Esophagus muscularis mucosa (tissue), 4 donors: ENCODE results near the gene PSMA5. TPM values are rescaled to one million over a fixed set of nuclear protein-coding genes. Genes with fewer than 3 reads are reported as not detected.
A peak's percentile ranks its signal among the peaks of the same experiment; 100 is the strongest.

Experiments used
- DNase-seq: peaks from one replicate; pipeline ENCODE4 v3.0.0-alpha.2; 2017; ENCODE audit errors: extremely low spot score
- H3K27ac ChIP-seq, 4 donors: fragments of 200-600 bp; sonication (generic); replicated peaks in 1 of 4; 1 replicate in 3 of 4; 2 replicates in 1 of 4; pipeline ENCODE4 v1.5.1; 2016 to 2019; ENCODE audit warnings: mild to moderate bottlenecking in 1 of 4
- H3K27me3 ChIP-seq, 4 donors: fragments of 200-600 bp; sonication (generic); one replicate each; pipeline versions ENCODE4 v1.5.1 to v1.6.0; 2016 to 2019
- H3K36me3 ChIP-seq, 4 donors: fragments of 200-600 bp; sonication (generic); one replicate each; pipeline ENCODE4 v1.5.1; 2016 to 2019
- H3K4me1 ChIP-seq, 4 donors: fragments of 200-600 bp; sonication (generic); one replicate each; pipeline ENCODE4 v1.5.1; 2016 to 2019
- H3K4me3 ChIP-seq, 4 donors: fragments of 200-600 bp; sonication (generic); 1 replicate in 2 of 4; 2 replicates in 2 of 4; pipeline ENCODE4 v1.5.1; 2016 to 2019; ENCODE audit warnings: mild to moderate bottlenecking in 4 of 4, moderate library complexity in 1 of 4
- H3K9me3 ChIP-seq, 4 donors: fragments of 200-600 bp; sonication (generic); 1 replicate in 3 of 4; 2 replicates in 1 of 4; pipeline ENCODE4 v1.5.1; 2016 to 2019
- EP300 ChIP-seq: sonication (generic); formaldehyde crosslinking; IDR thresholded peaks from one replicate; pipeline ENCODE4 v1.6.1; 2017; ENCODE audit warnings: antibody characterized with exemption
- POLR2A ChIP-seq: fragments of 450-650 bp; IDR thresholded peaks from one replicate; pipeline ENCODE4 v1.6.1; 2017; ENCODE audit warnings: antibody characterized with exemption, moderate library complexity, mild to moderate bottlenecking, low read depth
- POLR2AphosphoS5 ChIP-seq, 2 donors: sonication (generic); formaldehyde crosslinking; IDR thresholded peaks; one replicate each; pipeline ENCODE4 v1.6.1; 2017; ENCODE audit warnings: antibody characterized with exemption in 2 of 2
- WGBS: methylation state at CpG from one replicate; pipeline ENCODE4 v1.1.5; 2018; 5-methylcytosine and 5-hydroxymethylcytosine counted together
- intact Hi-C: fragments of 100-400 bp; cut with DNase I; formaldehyde crosslinking; loops from one replicate; pipeline ENCODE4 v1.15.1; 2023
- total RNA-seq, 4 donors: library from RNA; depleted of rRNA; stranded (reverse); fragments of >200 nt; gene quantifications; one replicate each; pipeline versions ENCODE4 v1.1.0 to v1.2.1, GENCODE V29; 2016
- TF ChIP-seq, protein P1 (sequence below), 3 experiments: fragments of 200-600 bp in 2 of 3; fragments of 450-650 bp in 1 of 3; sonication (generic) in 2 of 3; IDR thresholded peaks; one replicate each; pipeline ENCODE4 v1.5.1; 2017 to 2019; ENCODE audit warnings: antibody characterized with exemption in 3 of 3, mild to moderate bottlenecking in 2 of 3, moderate library complexity in 1 of 3

PSMA5 gene
- total RNA-seq, 4 donors from 2014 or later, result 15.8 to 29.8 (median 27.4) TPM

DNA sequence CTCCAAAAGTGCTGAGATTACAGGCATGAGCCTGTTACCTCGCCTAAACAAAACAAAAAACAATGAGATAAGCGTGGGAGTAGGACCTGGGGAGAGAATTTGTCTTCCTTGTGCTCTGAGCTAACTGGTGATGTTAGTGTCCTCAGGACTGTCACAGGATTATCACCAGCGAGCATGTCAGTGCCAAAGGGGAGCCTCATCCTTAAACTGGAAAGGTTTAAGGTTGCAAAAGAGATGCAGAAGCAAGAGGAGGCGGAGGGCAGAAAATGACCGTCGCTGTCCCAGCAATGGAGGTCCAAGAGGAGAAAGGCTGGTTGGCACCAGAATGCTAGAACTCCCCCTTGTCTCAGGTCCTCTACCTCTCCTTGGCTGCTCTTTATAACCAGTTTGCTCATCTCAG is 44.0 kb upstream of the PSMA5 start:
- no peak for TF ChIP-seq POLR2A
- TF ChIP-seq, protein P1, sequence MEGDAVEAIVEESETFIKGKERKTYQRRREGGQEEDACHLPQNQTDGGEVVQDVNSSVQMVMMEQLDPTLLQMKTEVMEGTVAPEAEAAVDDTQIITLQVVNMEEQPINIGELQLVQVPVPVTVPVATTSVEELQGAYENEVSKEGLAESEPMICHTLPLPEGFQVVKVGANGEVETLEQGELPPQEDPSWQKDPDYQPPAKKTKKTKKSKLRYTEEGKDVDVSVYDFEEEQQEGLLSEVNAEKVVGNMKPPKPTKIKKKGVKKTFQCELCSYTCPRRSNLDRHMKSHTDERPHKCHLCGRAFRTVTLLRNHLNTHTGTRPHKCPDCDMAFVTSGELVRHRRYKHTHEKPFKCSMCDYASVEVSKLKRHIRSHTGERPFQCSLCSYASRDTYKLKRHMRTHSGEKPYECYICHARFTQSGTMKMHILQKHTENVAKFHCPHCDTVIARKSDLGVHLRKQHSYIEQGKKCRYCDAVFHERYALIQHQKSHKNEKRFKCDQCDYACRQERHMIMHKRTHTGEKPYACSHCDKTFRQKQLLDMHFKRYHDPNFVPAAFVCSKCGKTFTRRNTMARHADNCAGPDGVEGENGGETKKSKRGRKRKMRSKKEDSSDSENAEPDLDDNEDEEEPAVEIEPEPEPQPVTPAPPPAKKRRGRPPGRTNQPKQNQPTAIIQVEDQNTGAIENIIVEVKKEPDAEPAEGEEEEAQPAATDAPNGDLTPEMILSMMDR (IDR thresholded peaks at IDR 0.05), result no peak
- TF ChIP-seq EP300, result no peak
- no peak for TF ChIP-seq POLR2AphosphoS5 (IDR thresholded peaks at IDR 0.05)
- Histone ChIP-seq H3K27me3 (peaks cover 0 to 11% (median 0%) of the 10 kb centered on the region in 4 donors), H3K9me3 (no peaks in the 10 kb centered on the region), H3K4me3 (no peak overlapping the region), H3K4me1 (peaks cover 4 to 31% (median 26%) of the 10 kb centered on the region in 4 donors), H3K36me3 (no peaks in the 10 kb centered on the region), H3K27ac (no peak overlapping the region)
- 61% methylated on average over 6 of the region's 6 CpGs for WGBS
- intact Hi-C loops, result no loop called here
- no peak for DNase-seq

DNA sequence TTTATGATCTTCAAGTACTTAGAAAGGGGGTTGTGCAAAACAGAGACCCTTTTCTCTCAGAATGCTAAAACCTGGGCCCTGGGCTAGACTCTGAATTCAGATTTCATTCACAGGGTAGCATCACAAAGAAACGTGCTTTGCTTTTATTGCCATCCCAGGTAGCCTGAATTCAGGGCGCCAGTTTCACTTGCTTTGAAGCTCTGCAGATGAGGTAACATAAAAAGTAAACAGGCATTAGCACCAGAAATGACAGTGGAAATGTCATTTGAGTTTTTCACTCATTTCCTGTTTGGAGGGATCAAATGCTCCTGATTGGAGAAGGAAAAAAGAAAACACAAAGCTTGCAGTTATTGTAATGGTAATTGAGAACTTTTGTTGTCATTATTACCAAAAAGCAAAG is 42.7 kb upstream of the PSMA5 start:
- Histone ChIP-seq H3K4me3 (no peak overlapping the region), H3K36me3 (no peaks in the 10 kb centered on the region), H3K9me3 (no peaks in the 10 kb centered on the region), H3K27me3 (peaks cover 0 to 11% (median 0%) of the 10 kb centered on the region in 4 donors), H3K4me1 (peaks cover 4 to 37% (median 33%) of the 10 kb centered on the region in 4 donors), H3K27ac (no peak overlapping the region)
- intact Hi-C loops, result loop anchor here (5.0 kb wide), 1 partner anchor 42 kb away; the partner anchor contains the start of gene PSMA5
- whole genome bisulfite sequencing, result 38% methylated on average over 2 of the region's 2 CpGs
- DNase-seq, result no peak
- TF ChIP-seq, protein P1 (IDR thresholded peaks at IDR 0.05), result no peak
- TF ChIP-seq POLR2A, result no peak

DNA sequence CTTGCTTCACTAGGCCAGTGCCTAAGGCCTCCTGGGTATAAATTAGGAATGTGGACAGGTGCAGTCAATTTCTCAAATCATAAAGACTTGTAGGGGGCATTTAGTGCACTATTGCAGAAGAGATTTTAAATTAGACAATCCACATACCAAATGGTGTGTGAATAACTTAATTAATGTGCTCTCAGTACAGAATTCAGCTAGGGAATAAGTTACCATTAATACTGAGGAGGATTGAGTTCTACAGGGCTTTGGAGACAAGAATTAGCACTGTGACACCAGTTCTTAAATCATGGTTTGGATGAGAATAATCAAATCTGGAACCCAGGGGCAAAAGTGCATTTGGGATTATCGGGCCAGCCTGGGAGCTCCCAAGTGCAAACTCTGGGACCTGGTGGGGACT is 41.8 kb upstream of the PSMA5 start:
- H3K36me3 ChIP-seq, result no peaks in the 10 kb centered on the region
- H3K27ac ChIP-seq, result peak overlapping the region; percentile 80 to 90 (median 87)

DNA sequence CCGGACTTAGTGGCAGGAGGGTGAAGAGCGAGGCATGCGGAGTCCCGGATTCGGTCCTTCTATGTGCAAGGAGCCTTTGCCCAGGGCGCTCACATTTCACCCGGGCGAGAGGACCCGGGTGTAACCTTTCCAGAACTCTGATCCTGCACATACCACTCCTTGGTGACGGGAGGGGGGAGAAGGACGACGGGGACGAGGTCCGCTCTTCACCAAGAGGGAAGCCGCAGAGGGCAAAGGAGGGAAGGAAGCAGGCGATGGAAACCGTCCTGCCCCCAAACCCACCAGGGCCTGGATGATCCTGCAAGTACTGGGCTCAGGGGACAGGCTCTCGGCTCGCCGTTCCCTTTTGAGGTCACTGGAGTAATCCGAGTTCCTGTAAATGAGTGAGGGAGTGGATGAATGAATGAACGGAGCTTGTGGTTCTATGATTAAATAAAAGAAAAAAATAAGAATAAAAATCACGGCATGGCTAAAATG is 41.1 kb upstream of the PSMA5 start:
- WGBS, result 18% methylated on average over 20 of the region's 23 CpGs
- Histone ChIP-seq H3K36me3 (no peaks in the 10 kb centered on the region), H3K4me3 (peak overlapping the region; percentile 75 to 95 (median 80)), H3K27ac (peak overlapping the region; percentile 80 to 90 (median 87)), H3K4me1 (peaks cover 4 to 37% (median 33%) of the 10 kb centered on the region in 4 donors), H3K9me3 (no peaks in the 10 kb centered on the region), H3K27me3 (peaks cover 0 to 11% (median 0%) of the 10 kb centered on the region in 4 donors)
- intact Hi-C loops, result loop anchor here (5.0 kb wide), 1 partner anchor 40 kb away; the partner anchor contains the start of gene PSMA5
- no peak for DNase-seq
- no peak for TF ChIP-seq POLR2AphosphoS5 (IDR thresholded peaks at IDR 0.05)
- TF ChIP-seq, protein P1 (IDR thresholded peaks at IDR 0.05), result no peak
- TF ChIP-seq EP300, result no peak
- no peak for TF ChIP-seq POLR2A

More for the DNA sequence above, 41.8 kb upstream of the PSMA5 start:
- peaks cover 0 to 11% (median 0%) of the 10 kb centered on the region in 4 donors for H3K27me3 ChIP-seq
- no peak for TF ChIP-seq EP300
- no peak for TF ChIP-seq POLR2A
- TF ChIP-seq, protein P1 (IDR thresholded peaks at IDR 0.05), result no peak
- TF ChIP-seq POLR2AphosphoS5 (IDR thresholded peaks at IDR 0.05), result no peak
- H3K9me3 ChIP-seq, result no peaks in the 10 kb centered on the region
- DNase-seq, result no peak
- H3K4me1 ChIP-seq, result peaks cover 4 to 37% (median 33%) of the 10 kb centered on the region in 4 donors
- 93% methylated on average over 1 of the region's 1 CpG for whole genome bisulfite sequencing
- intact Hi-C loops, result loop anchor here (5.0 kb wide), 1 partner anchor 41 kb away; the partner anchor contains the start of gene PSMA5
- H3K4me3 ChIP-seq, result no peak overlapping the region
